RPMI8226 (cell line): ENCODE results near the gene HKDC1.
A peak's percentile ranks its signal among the peaks of the same experiment; 100 is the strongest.

ENCODE experiments used
- DNase-seq: peaks from one replicate; pipeline ENCODE4 v3.0.0-alpha.2; 2015

The HKDC1 gene

DNA sequence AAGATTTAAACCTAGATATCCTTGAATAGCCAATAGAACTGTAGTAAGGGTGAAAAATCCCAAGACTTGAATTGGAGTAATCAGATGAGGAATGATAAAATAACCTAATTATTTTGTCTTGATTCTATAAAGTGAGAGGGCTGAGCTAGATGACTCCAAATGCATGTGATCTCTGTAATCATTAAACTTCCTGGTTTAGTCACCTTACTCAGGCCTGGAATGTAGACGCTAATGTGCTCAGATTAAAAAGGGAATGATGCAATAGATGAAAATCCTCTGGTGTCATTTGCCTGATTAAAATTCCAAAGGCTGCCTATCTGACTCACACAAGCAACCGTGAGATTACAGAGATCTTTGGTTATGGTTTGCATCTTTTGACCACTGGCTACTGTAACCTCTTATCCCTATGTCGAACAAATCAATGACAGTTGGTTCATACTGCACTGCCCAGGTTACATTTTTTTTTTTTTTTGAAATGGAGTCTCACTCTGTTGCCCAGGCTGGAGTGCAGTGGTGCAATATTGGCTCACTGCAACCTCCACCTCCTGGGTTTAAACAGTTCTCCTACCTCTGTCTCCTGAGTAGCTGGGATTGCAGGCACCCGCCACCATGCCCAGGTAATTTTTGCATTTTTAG, 2.9 kb upstream of the HKDC1 start:
- DNase-seq, result no peak

GRCh38 chr10:69218831-69219230, 1.3 kb upstream of the HKDC1 start:
- DNase-seq, result no peak

- no peak for DNase-seq
Measured at GRCh38 chr10:69220507-69220906, 375 bp downstream of the HKDC1 start.

GRCh38 chr10:69222157-69223027, 2.3 kb downstream of the HKDC1 start:
- DNase-seq, result peak; percentile 88

DNA sequence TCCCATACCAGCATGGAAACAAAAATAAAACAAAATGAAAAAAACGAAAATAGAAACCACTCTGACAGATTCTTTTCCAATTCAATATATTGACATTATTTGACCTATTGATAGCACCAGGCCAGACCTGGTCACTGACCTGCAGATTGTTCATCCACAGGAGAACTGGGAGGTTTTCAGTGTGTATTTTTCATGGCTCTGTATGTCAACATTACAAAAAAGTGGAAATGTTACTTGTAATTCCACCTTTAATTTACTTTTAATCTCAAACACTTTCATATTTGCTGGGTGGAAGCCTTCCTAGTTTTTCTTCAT, 2.9 kb downstream of the HKDC1 start:
- DNase-seq, result no peak

GRCh38 chr10:69224862-69225657, 4.9 kb downstream of the HKDC1 start:
- DNase-seq, result no peak

- no peak for DNase-seq
Measured at GRCh38 chr10:69225681-69226080, 5.5 kb downstream of the HKDC1 start.

GRCh38 chr10:69226919-69227450, 6.9 kb downstream of the HKDC1 start:
- no peak for DNase-seq

DNA sequence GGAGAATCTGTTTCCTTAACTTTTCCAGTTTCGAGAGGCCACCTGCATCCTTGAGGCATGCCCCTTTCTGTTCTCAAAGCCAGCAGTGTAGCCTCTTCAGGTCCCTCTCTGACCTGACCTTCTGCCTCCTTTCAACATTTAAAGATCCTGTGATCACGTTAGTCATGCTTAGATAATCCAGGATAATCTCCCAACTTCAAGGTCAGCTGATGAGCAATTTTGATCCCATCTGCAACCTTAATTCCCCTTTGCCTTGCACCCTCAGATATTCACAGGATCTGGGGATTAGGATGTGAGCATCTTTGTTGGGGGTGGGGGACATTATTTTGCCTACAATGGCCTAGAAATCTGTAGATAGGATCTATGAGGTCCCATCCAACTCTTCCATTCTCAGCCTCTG, 8.0 kb downstream of the HKDC1 start:
- DNase-seq, result no peak

DNA sequence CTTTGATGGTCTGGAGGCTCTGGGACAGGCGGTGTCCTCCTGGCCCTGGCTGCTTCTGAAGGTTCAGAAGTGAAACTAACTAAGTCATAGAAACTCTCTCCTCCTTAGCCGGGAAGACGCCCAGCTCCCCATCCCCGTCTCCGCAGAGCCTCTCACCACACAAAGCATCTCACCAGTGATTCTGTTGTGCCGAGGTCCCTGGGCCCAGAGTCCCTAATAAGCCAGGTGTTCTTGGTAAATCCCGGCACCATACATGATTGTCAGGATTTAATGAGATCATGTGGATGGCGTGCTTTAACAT, 9.4 kb downstream of the HKDC1 start:
- DNase-seq, result peak; percentile 48

DNA sequence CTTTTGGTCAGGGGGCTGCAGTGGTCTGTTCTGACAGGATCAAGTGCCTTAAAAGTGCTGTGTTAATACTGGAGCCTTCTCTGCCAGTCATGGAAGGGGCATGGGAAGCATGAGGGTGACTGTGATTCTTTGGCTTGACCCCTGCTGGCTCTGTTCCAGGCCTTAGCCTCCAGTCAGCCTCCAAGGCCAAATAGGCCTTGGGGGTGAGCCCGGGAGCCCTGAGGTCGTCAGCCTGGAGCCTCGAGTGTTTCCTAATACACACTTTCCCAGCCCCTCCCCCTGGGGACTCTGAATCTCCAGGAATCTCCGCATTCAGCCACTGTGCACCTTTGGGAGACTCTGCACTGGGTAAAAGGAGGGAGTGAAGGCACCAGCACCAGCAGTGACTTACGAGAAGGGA, 10.0 kb downstream of the HKDC1 start:
- no peak for DNase-seq

GRCh38 chr10:69232252-69232651, 12.1 kb downstream of the HKDC1 start:
- no peak for DNase-seq

DNA sequence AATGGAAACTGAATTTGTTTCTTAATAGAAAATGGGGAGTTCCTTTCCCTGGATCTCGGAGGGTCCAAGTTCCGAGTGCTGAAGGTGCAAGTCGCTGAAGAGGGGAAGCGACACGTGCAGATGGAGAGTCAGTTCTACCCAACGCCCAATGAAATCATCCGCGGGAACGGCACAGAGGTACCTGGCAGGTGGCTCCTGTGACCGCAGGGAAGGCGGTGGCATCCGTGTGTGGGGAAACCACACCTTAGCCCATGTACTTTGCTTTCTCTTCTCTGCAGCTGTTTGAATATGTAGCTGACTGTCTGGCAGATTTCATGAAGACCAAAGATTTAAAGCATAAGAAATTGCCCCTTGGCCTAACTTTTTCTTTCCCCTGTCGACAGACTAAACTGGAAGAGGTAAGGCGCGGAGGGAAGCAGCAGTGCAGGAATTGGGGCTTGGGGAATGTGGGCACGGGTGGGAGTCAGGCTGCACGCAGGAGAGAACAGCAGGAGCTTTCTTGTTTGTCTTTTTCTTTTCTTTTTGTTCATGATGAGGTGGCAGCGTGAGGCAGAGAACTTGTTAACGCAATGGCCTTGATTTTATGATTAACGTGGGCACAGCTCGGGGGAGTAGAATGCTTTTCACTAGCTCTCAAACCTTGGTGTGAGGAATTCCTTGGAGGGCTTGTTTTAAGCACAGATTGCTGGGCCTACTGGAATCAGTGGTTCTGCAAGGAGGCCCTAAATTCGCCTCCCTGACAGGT, 12.8 kb downstream of the HKDC1 start:
- DNase-seq, result peak; percentile 68

- DNase-seq, result no peak
Measured at GRCh38 chr10:69234447-69234846, 14.3 kb downstream of the HKDC1 start.

DNA sequence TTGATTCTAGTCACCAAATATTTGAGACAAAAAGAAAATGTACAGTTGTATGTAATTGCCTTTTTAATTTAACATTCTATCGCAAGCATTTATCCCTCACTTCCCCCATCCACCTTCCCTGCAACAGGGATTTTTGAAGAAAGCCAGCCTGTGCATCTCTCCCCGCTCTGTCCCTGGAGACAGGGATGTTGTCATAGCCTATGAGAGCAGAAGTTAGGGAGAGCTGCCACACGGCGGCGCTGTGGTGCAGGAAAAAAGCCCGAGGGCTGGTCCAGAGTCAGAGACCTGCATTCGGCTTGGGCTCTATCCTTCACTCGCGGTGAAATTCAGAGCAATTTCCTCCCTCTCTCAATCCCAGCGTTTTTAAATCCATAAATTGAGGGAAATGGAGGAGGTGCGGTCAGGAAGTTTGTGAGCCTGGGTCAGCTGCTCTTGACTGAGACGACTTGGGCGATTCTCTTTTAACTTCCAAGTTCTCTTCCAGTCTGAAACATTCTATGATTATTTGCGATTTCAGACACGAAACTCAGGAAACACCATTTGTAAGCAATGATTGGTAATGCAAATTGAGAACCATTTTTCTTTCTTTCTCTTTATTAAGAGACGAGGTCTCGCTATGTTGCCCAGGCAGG, 17.5 kb downstream of the HKDC1 start:
- DNase-seq, result peak; percentile 72

DNA sequence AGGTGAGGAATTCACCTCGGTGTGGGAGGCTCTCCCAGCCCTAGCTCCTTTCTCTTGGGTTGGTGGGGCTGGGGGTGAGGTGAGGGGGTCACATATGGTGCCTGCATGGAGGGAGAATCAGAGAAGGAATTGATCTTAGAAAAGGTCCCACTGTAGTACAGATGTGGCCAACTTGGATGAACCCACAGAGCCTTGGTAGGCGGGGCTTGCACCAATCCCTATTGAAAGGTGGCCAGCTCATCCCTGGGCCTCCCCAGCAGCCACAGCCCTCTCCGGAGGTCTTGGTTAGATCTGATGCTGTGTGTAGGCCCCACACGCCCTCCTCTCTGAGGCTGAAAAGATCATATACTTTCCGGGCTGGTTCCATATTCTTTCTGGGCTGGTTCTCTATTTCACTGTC, 19.0 kb downstream of the HKDC1 start:
- DNase-seq, result no peak

GRCh38 chr10:69239816-69240434, 19.8 kb downstream of the HKDC1 start:
- no peak for DNase-seq

GRCh38 chr10:69240455-69240854, 20.3 kb downstream of the HKDC1 start:
- DNase-seq, result no peak

GRCh38 chr10:69241575-69241974, 21.4 kb downstream of the HKDC1 start:
- DNase-seq, result no peak

DNA sequence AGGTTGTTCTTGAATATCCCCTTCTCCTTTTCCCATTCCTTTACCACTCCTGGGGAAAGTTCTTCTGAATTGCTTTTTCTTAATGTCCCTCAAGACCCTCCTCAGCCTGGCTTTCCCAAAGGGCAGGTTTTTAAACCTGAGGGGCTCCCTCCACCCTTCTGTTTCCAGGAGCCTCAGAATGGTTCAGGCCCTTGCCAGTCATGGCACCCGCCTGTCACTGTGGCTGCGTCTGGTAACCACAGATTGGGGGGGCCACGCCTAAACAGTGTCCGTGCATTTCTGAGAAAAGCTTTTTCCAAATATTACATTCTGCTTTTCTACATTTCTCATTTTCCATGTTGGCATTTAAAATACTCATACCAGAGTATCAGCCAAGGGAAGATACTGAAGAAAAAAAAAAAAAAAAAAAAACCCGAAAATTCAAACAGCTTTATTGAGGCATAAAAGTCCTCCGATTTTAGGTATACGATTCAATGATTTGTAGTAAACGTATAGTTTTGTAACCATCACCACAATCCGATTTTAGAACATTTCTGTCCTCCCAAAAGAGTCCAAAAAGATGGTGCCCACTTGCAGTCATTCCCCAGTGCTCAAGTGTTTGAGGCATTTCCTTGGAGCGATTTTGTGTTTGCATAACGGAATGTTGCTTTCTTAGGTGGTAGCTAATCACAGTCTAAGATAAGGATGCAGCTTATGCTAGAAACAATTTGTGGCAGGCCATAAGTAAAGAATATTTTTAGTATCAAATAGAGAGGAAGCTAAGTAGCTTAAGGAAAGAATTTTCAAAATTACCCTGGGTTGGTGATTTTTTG, 22.1 kb downstream of the HKDC1 start:
- no peak for DNase-seq

- DNase-seq, result peak; percentile 40
Measured at GRCh38 chr10:69242852-69243212, 22.7 kb downstream of the HKDC1 start.
